Loucy (cell line): Measurements from ENCODE around the gene AGBL1.

Source experiments
- EZH2phosphoT487 ChIP-seq: fragments of 200-600 bp; IDR thresholded peaks from 2 replicates; pipeline ENCODE4 v1.6.1; 2018; ENCODE audit warnings: antibody characterized with exemption, mild to moderate bottlenecking, moderate library complexity, borderline replicate concordance
- TF ChIP-seq, protein P1 (sequence below): fragments of 200-600 bp; sonication (generic); conservative IDR thresholded peaks from 2 replicates; pipeline ENCODE4 v1.5.1; 2014; ENCODE audit warnings: mild to moderate bottlenecking, antibody characterized with exemption, low read length

DNA sequence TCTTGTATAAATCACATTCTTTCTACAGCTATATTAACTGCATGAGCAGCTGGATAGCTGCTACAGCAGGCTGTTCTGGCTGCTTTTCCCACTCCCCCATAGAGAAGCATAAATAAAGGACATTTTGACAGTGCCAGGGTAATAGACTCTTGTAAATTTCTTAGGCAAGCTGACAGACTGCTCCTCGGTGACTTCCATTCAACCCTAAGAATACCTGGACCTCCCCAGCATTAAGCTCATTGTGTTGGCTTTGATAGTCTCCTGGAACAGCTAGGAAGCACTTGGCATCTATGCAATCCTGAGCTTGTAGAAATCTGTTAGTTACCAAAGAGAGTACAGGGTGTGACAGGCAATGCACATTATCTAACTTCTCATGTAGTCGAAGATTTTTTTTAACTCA lies 475.4 kb downstream of the AGBL1 start:
- TF ChIP-seq, protein P1, sequence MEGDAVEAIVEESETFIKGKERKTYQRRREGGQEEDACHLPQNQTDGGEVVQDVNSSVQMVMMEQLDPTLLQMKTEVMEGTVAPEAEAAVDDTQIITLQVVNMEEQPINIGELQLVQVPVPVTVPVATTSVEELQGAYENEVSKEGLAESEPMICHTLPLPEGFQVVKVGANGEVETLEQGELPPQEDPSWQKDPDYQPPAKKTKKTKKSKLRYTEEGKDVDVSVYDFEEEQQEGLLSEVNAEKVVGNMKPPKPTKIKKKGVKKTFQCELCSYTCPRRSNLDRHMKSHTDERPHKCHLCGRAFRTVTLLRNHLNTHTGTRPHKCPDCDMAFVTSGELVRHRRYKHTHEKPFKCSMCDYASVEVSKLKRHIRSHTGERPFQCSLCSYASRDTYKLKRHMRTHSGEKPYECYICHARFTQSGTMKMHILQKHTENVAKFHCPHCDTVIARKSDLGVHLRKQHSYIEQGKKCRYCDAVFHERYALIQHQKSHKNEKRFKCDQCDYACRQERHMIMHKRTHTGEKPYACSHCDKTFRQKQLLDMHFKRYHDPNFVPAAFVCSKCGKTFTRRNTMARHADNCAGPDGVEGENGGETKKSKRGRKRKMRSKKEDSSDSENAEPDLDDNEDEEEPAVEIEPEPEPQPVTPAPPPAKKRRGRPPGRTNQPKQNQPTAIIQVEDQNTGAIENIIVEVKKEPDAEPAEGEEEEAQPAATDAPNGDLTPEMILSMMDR, result no peak
- TF ChIP-seq EZH2phosphoT487, result no peak
